Activated T-cell treated with anti-CD3 and anti-CD28 coated beads for 48 hours (primary cell): ENCODE measurements around the gene IGFL4.

Experiments
- DNase-seq: peaks from one replicate; pipeline ENCODE4 v3.0.0-alpha.2; 2020; ENCODE audit warnings: low read depth

Gene IGFL4

DNA sequence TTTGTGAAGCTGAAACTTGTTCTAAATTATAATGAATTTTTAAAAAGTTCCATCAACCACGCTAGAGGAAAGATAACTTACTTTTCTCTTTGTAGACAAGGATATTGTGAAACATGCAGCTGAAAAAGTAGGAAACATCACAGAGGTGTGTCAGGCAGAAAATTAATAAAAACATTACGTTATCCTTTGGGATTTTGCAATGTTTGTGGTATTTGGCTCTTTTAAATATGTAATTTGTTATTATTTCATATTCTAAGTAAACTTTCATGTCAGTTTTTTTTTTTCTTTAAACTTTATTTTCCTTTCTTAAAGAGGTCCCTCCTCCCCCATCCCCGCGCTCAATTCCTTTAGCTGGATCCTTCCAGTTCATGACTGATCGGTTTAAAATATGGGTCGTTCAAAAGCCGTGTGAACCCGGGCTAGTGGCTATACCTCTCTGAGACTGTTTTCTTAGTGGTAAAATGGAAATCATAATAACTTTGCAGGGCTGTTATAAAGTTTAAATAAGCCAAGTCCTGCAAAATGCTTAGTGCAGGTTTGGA lies 46.3 kb downstream of the IGFL4 start:
- no peak for DNase-seq

DNA sequence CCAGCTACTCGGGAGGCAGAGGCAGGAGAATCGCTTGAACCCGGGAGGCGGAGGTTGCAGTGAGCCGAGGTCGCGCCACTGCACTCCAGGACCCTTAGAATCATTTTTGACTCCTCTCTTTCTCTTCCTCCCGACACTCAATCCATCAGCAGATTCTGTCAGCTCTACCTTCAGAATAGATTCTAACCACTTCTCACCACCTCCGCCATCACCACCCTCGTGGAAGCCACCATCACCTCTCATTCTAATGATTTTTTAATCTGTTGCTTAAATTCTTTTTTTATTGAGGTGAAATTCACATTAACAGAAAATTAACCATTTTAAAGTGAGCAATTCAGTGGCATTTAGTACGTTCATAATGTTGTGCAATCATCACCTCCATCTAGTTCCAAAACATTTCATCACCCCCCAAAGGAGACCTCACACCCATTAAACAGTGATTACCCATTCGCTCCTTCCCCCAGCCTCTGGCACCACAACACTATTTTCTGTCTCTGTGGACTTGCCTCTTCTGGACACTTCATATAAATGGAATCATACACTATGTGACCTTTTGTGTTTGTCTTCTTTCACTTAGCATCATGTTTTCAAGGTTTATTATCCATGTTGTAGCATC lies 50.6 kb downstream of the IGFL4 start:
- DNase-seq = no peak
